GM12801 (cell line): Measurements from ENCODE around the gene FAM193B.

ENCODE experiments used
- CTCF ChIP-seq: IDR thresholded peaks from one replicate; pipeline ENCODE4 v1.5.1; 2011; ENCODE audit warnings: control low read depth; ENCODE audit not compliant: insufficient read length; ENCODE audit errors: extremely low read depth

FAM193B gene

GRCh38 chr5:177575488-177575887, 21.1 kb upstream of the FAM193B start:
- TF ChIP-seq CTCF: no peak

GRCh38 chr5:177569894-177570293, 15.5 kb upstream of the FAM193B start:
- TF ChIP-seq CTCF: no peak

GRCh38 chr5:177568326-177568725, 14.0 kb upstream of the FAM193B start:
- no peak for TF ChIP-seq CTCF

GRCh38 chr5:177565046-177565445, 10.7 kb upstream of the FAM193B start:
- TF ChIP-seq CTCF: no peak

GRCh38 chr5:177557796-177558195, 3.4 kb upstream of the FAM193B start:
- no peak for TF ChIP-seq CTCF

GRCh38 chr5:177557041-177557647, 2.8 kb upstream of the FAM193B start:
- TF ChIP-seq CTCF: no peak

GRCh38 chr5:177555665-177556064, 1.3 kb upstream of the FAM193B start:
- no peak for TF ChIP-seq CTCF
